ENCODE data around the gene ELL3. TPM values are rescaled to one million over a fixed set of nuclear protein-coding genes. Genes with fewer than 3 reads are reported as not detected.

ELL3 gene
- total and polyA plus RNA-seq, 10 of the 15 experiments (the other 5 are each of a cell fraction or from before 2014, with no cell fraction given): 12.9 to 30.3 (median 20.2) TPM

- in situ Hi-C loops (cut with MboI): loop anchor here (25.0 kb wide), 1 partner anchor 1515 kb away; the partner anchor contains the start of genes GANC and TMEM87A
- peak; percentile 86 for ATAC-seq
- WGBS (ENCODE audit: insufficient coverage, insufficient replicate concordance, low lambda C conversion rate, missing lambda C conversion rate): 1% methylated on average over 31 of the region's 31 CpGs
- Histone ChIP-seq H3K4me3 (peak overlapping the region; percentile 78), H3K27ac (ENCODE audit: control insufficient read depth, insufficient read depth) (peak overlapping the region; percentile 91), H3K9ac (ENCODE audit: control insufficient read depth, insufficient read depth, low read length) (peak overlapping the region; percentile 79), H3K79me2 (ENCODE audit: control insufficient read depth, insufficient read depth, low read length) (no peaks in the 10 kb centered on the region), H3K9me3 (replicated peaks; ENCODE audit: control insufficient read depth, insufficient read depth, low read length) (no peaks in the 10 kb centered on the region; the same call in 2 of the 3 replicates), H3K27me3 (replicated peaks in 1 of 2; ENCODE audit: control insufficient read depth in 2 of 2, insufficient read depth in 2 of 2, low read length in 1 of 2) (no peaks in the 10 kb centered on the region), H3K4me1 (ENCODE audit: control insufficient read depth, insufficient read depth, low read length) (peaks cover 16% of the 10 kb centered on the region), H4K20me1 (ENCODE audit: control insufficient read depth, insufficient read depth) (no peaks in the 10 kb centered on the region), H2AFZ (ENCODE audit: control insufficient read depth, low read depth, low read length) (peak overlapping the region; percentile 68), H3K36me3 (ENCODE audit: control insufficient read depth in 2 of 2, insufficient read depth in 2 of 2, low read length in 1 of 2) (peaks cover 4 to 8% of the 10 kb centered on the region in 2 experiments), H3K4me2 (ENCODE audit: control insufficient read depth, insufficient read depth) (peak overlapping the region; percentile 100)
- intact Hi-C loops (cut with micrococcal nuclease; ENCODE audit: unreplicated experiment): loop anchor here (1.0 to 5.0 kb wide), 3 partner anchors 11 to 50 kb away; partner anchors contain the start of gene WDR76
- POLR2A ChIA-PET: interaction anchor here (0.6 to 4.4 kb wide), 13 partner anchors 11 to 933 kb away, joined by 3 to 58 read pairs (median 6); partner anchors contain the start of genes HYPK, MFAP1, PATL2 and SERF2
- CTCF ChIA-PET: interaction anchor here (1.1 to 5.8 kb wide), 9 partner anchors 11 to 54 kb away, joined by 3 to 72 read pairs (median 6); partner anchors contain the start of genes HYPK, SERF2 and SERINC4
- RAD21 ChIA-PET (ENCODE audit: unreplicated experiment): interaction anchor here (0.6 to 3.5 kb wide), 15 partner anchors 8 to 564 kb away, joined by 3 to 54 read pairs (median 8); partner anchors contain the start of genes HYPK, MFAP1, SERF2 and SERINC4
- peak; percentile 68 for FAIRE-seq
- DNase-seq (ENCODE audit: low read depth, low spot score): peak; percentile 78
- SMC1A ChIA-PET (ENCODE audit: uncharacterized antibody, unreplicated experiment): interaction anchor here (0.6 to 14.9 kb wide), 12 partner anchors 9 to 54 kb away, joined by 3 to 129 read pairs (median 4); partner anchors contain the start of genes PDIA3 and SERF2
- BruUV-seq (replicated peaks): TSS peak; percentile 67
- no peak for TF ChIP-seq SREBF1 (IDR thresholded peaks at IDR 0.05; ENCODE audit: low read length)
- no peak for TF ChIP-seq USF2 (IDR thresholded peaks at IDR 0.05; ENCODE audit: borderline replicate concordance, low read depth, low read length)
- peak; percentile 96 for TF ChIP-seq MTA2 (IDR thresholded peaks at IDR 0.05; ENCODE audit: low read depth)
- peak; percentile 65; the same call in 1 of the 2 replicates for TF ChIP-seq NKRF (conservative IDR thresholded peaks at IDR 0.05)
- TF ChIP-seq BACH1 (IDR thresholded peaks at IDR 0.05; ENCODE audit: borderline replicate concordance): peak; percentile 69; the same call in 1 of the 2 replicates
- TF ChIP-seq HDGF (IDR thresholded peaks at IDR 0.05): 0 out of 2 replicates have a peak, but pooled peaks have one; percentile 19
- TF ChIP-seq PAX8 (IDR thresholded peaks at IDR 0.05): no peak
- peak; percentile 77; the same call in 1 of the 2 replicates for TF ChIP-seq ZNF217 (IDR thresholded peaks at IDR 0.05)
- TF ChIP-seq POU2F2 (IDR thresholded peaks at IDR 0.05; ENCODE audit: borderline replicate concordance, low read depth, low read length): peak; percentile 76; the same call in 2 of the 3 replicates
- TF ChIP-seq CUX1 (IDR thresholded peaks at IDR 0.05; ENCODE audit: insufficient replicate concordance, low read depth, low read length): no peak
- peak; percentile 31; the same call in 1 of the 2 replicates for TF ChIP-seq RAD21 (IDR thresholded peaks at IDR 0.05; ENCODE audit: insufficient read depth, low read depth, low read length)
- TF ChIP-seq HDAC2 (IDR thresholded peaks at IDR 0.05): no peak
- TF ChIP-seq ESRRA (IDR thresholded peaks at IDR 0.05; ENCODE audit: low read length): no peak
- TF ChIP-seq POLR2A (IDR thresholded peaks at IDR 0.05; ENCODE audit: low read depth, low read length): no peak; the same call in 1 of the 2 replicates
Observed at GRCh38 chr15:43777267-43777914, 625 bp upstream of the ELL3 start.

All from GM12878 (cell line).